22Rv1 (cell line): Measurements from ENCODE around the gene NRXN3.

Source experiments
- ZFX ChIP-seq: fragments of 450-650 bp; IDR thresholded peaks from 2 replicates; pipeline ENCODE4 v1.6.1; 2017; ENCODE audit warnings: antibody characterized with exemption, borderline replicate concordance
- TF ChIP-seq, protein P1 (sequence below): fragments of 450-650 bp; IDR thresholded peaks from 2 replicates; pipeline ENCODE4 v1.5.1; 2017; ENCODE audit warnings: mild to moderate bottlenecking

DNA sequence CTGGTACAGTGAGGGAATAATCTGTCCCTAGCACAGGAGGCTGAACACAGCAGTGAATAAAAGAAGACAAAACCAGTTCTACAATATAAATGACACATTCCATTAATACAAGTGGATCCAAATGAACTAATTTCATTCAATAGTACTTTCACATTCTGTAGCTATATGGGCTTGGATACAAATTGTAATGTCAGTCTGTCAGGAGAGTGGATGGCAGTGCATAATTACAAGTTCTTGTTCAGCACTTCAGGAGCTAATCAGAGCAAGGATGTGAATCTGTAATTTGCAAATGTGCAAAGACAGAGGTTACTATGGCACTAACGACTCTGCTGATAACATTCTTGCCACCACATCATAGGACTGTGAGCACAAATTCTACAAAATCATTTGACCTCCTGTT, 1343.3 kb downstream of the NRXN3 start:
- TF ChIP-seq, protein P1, sequence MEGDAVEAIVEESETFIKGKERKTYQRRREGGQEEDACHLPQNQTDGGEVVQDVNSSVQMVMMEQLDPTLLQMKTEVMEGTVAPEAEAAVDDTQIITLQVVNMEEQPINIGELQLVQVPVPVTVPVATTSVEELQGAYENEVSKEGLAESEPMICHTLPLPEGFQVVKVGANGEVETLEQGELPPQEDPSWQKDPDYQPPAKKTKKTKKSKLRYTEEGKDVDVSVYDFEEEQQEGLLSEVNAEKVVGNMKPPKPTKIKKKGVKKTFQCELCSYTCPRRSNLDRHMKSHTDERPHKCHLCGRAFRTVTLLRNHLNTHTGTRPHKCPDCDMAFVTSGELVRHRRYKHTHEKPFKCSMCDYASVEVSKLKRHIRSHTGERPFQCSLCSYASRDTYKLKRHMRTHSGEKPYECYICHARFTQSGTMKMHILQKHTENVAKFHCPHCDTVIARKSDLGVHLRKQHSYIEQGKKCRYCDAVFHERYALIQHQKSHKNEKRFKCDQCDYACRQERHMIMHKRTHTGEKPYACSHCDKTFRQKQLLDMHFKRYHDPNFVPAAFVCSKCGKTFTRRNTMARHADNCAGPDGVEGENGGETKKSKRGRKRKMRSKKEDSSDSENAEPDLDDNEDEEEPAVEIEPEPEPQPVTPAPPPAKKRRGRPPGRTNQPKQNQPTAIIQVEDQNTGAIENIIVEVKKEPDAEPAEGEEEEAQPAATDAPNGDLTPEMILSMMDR: no peak
- no peak for TF ChIP-seq ZFX
